ENCODE measurements around the gene PDE11A.

The PDE11A gene

DNA sequence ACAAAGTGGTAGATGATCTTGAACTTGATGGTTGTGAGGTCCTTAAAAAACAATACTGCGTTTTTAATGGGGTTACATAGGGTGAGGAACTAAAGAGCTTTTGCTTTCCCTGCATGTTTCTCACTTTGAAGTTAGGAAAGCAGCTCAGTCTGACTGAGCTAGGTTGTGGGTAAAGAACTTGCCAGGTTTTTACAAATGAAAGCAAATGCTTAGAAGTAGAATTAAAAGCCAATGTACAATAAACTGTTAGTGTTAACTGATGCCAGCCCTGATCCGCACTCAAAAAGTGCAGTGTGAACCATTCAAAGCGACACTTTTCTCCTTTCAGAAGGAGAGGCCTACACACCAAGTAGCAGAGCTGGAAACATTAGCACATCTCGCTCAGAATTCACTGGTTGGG is 409.7 kb downstream of the PDE11A start:
- H3K9ac ChIP-seq (ENCODE audit: low read length): no peak overlapping the region
- no peak overlapping the region for H3K27ac ChIP-seq (ENCODE audit: low read depth, low read length)
- no peak overlapping the region for H3K4me3 ChIP-seq (ENCODE audit: low read length)
- no peaks in the 10 kb centered on the region for H3K4me1 ChIP-seq (ENCODE audit: control insufficient read depth, insufficient read depth, low read length)
- no peaks in the 10 kb centered on the region for H3K27me3 ChIP-seq (ENCODE audit: control insufficient read depth, insufficient read depth, low read length)
- no peaks in the 10 kb centered on the region for H3K36me3 ChIP-seq (ENCODE audit: control insufficient read depth, insufficient read depth, low read length)

- Histone ChIP-seq H3K27ac (ENCODE audit: low read depth, low read length) (no peak overlapping the region), H3K9ac (ENCODE audit: low read length) (no peak overlapping the region), H3K4me1 (ENCODE audit: control insufficient read depth, insufficient read depth, low read length) (no peaks in the 10 kb centered on the region), H3K36me3 (ENCODE audit: control insufficient read depth, insufficient read depth, low read length) (no peaks in the 10 kb centered on the region), H3K27me3 (ENCODE audit: control insufficient read depth, insufficient read depth, low read length) (no peaks in the 10 kb centered on the region), H3K4me3 (ENCODE audit: low read length) (no peak overlapping the region)
Measured at GRCh38 chr2:177660742-177661141, 411.8 kb downstream of the PDE11A start.

DNA sequence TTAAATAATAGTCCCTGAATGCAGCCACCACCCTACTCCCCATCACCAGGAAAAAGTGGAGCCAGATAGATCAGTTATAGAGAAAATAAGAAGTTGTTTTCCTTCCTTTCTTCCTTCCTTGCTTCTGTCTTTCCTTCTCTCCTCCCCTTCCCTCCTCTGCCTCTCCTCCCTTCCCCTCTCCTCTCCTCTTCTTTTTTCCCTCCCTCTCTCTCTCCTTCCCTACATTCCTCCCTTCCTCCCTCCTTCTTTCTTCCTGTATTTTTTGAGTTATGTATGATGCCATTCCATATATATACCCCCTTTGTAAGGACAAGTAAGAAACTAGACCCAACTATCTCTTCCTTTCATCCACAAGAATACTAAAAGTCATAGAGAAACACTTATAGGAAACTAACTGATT is 414.3 kb downstream of the PDE11A start:
- no peak overlapping the region for H3K4me3 ChIP-seq (ENCODE audit: low read length)
- H3K9ac ChIP-seq (ENCODE audit: low read length): no peak overlapping the region
- no peak overlapping the region for H3K27ac ChIP-seq (ENCODE audit: low read depth, low read length)

GRCh38 chr2:177651833-177652232 is 420.7 kb downstream of the PDE11A start:
- Histone ChIP-seq H3K4me1 (ENCODE audit: control insufficient read depth, insufficient read depth, low read length) (no peaks in the 10 kb centered on the region), H3K9ac (ENCODE audit: low read length) (no peak overlapping the region), H3K4me3 (ENCODE audit: low read length) (no peak overlapping the region)

More for the DNA sequence above, 414.3 kb downstream of the PDE11A start:
- Histone ChIP-seq H3K27me3 (ENCODE audit: control insufficient read depth, insufficient read depth, low read length) (no peaks in the 10 kb centered on the region), H3K4me1 (ENCODE audit: control insufficient read depth, insufficient read depth, low read length) (no peaks in the 10 kb centered on the region), H3K36me3 (ENCODE audit: control insufficient read depth, insufficient read depth, low read length) (no peaks in the 10 kb centered on the region)

GRCh38 chr2:177649568-177650518 is 422.7 kb downstream of the PDE11A start:
- Histone ChIP-seq H3K27ac (ENCODE audit: low read depth, low read length) (no peak overlapping the region), H3K27me3 (ENCODE audit: control insufficient read depth, insufficient read depth, low read length) (no peaks in the 10 kb centered on the region), H3K9ac (ENCODE audit: low read length) (no peak overlapping the region)

More at GRCh38 chr2:177651833-177652232, 420.7 kb downstream of the PDE11A start:
- no peaks in the 10 kb centered on the region for H3K36me3 ChIP-seq (ENCODE audit: control insufficient read depth, insufficient read depth, low read length)
- no peak overlapping the region for H3K27ac ChIP-seq (ENCODE audit: low read depth, low read length)
- H3K27me3 ChIP-seq (ENCODE audit: control insufficient read depth, insufficient read depth, low read length): no peaks in the 10 kb centered on the region

GRCh38 chr2:177646791-177647190 is 425.8 kb downstream of the PDE11A start:
- no peaks in the 10 kb centered on the region for H3K4me1 ChIP-seq (ENCODE audit: control insufficient read depth, insufficient read depth, low read length)
- H3K27me3 ChIP-seq (ENCODE audit: control insufficient read depth, insufficient read depth, low read length): no peaks in the 10 kb centered on the region
- no peak overlapping the region for H3K4me3 ChIP-seq (ENCODE audit: low read length)
- H3K36me3 ChIP-seq (ENCODE audit: control insufficient read depth, insufficient read depth, low read length): no peaks in the 10 kb centered on the region
- no peak overlapping the region for H3K9ac ChIP-seq (ENCODE audit: low read length)
- H3K27ac ChIP-seq (ENCODE audit: low read depth, low read length): no peak overlapping the region

More at GRCh38 chr2:177649568-177650518, 422.7 kb downstream of the PDE11A start:
- Histone ChIP-seq H3K4me1 (ENCODE audit: control insufficient read depth, insufficient read depth, low read length) (no peaks in the 10 kb centered on the region), H3K4me3 (ENCODE audit: low read length) (no peak overlapping the region), H3K36me3 (ENCODE audit: control insufficient read depth, insufficient read depth, low read length) (no peaks in the 10 kb centered on the region)

DNA sequence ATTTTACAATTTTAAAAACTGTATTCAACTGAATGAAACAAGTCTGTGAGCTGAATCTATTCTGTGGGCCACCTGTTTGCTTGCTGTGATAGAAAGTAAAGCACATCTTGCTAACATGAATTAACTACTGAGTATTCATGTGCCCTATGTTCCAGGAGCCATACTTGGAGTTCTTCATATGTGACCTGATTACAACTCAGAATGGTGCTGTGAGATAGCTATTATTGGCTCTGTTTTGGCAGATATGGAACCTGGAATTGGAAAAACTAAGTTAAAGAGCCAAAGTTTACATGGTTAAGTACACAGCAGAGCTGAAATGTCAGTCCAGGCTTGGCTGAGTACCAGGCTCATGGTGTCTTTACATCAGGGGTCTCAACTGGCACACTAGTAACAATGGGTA is 426.3 kb downstream of the PDE11A start:
- H3K4me3 ChIP-seq (ENCODE audit: low read length): no peak overlapping the region
- no peak overlapping the region for H3K27ac ChIP-seq (ENCODE audit: low read depth, low read length)
- no peaks in the 10 kb centered on the region for H3K4me1 ChIP-seq (ENCODE audit: control insufficient read depth, insufficient read depth, low read length)
- H3K9ac ChIP-seq (ENCODE audit: low read length): no peak overlapping the region
- no peaks in the 10 kb centered on the region for H3K27me3 ChIP-seq (ENCODE audit: control insufficient read depth, insufficient read depth, low read length)
- no peaks in the 10 kb centered on the region for H3K36me3 ChIP-seq (ENCODE audit: control insufficient read depth, insufficient read depth, low read length)

DNA sequence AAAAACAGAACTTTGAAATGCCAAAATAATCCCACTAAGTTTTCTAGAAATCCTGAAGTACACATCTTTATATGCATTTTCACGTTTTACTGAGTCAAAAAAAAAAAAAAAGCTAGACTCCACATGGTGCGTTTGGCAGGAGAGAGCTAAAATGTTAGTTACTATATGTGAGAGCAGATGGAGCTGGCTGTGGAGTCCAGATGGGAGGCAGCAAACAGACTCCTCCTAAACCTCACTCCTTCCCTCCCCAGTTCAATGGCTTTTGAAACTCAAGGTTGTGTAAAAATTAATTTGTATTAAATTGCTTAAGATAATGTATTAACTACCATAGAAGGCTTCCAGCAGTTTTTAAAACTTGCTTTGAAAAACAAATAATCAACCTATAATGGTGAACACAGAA is 431.2 kb downstream of the PDE11A start:
- H3K36me3 ChIP-seq (ENCODE audit: control insufficient read depth, insufficient read depth, low read length): no peaks in the 10 kb centered on the region
- H3K27me3 ChIP-seq (ENCODE audit: control insufficient read depth, insufficient read depth, low read length): no peaks in the 10 kb centered on the region
- H3K9ac ChIP-seq (ENCODE audit: low read length): no peak overlapping the region
- no peak overlapping the region for H3K4me3 ChIP-seq (ENCODE audit: low read length)
- H3K27ac ChIP-seq (ENCODE audit: low read depth, low read length): no peak overlapping the region
- no peaks in the 10 kb centered on the region for H3K4me1 ChIP-seq (ENCODE audit: control insufficient read depth, insufficient read depth, low read length)

DNA sequence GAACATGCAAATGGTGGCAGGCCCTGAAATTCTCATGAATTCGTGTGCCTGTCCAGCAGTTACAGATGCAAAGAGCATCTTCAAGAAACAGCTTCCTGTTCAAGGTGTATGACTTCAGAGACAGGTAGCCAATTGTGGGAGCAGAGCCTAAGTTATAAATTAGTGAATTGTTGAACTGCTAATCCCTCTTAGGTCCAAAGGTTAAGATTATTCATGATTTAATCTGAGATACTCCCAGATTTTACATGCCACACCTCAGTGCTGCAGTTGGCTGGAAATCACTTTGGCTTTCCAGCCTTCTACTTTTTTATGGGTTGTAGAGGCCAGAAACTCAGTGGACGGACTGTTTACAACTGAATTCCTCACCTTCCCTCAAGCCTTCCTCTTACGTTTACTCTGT is 432.2 kb downstream of the PDE11A start:
- H3K9ac ChIP-seq (ENCODE audit: low read length): no peak overlapping the region
- H3K27ac ChIP-seq (ENCODE audit: low read depth, low read length): no peak overlapping the region
- no peaks in the 10 kb centered on the region for H3K4me1 ChIP-seq (ENCODE audit: control insufficient read depth, insufficient read depth, low read length)
- no peak overlapping the region for H3K4me3 ChIP-seq (ENCODE audit: low read length)
- H3K36me3 ChIP-seq (ENCODE audit: control insufficient read depth, insufficient read depth, low read length): no peaks in the 10 kb centered on the region
- no peaks in the 10 kb centered on the region for H3K27me3 ChIP-seq (ENCODE audit: control insufficient read depth, insufficient read depth, low read length)

GRCh38 chr2:177639262-177639914 is 433.2 kb downstream of the PDE11A start:
- H3K27ac ChIP-seq (ENCODE audit: low read depth, low read length): no peak overlapping the region
- no peak overlapping the region for H3K9ac ChIP-seq (ENCODE audit: low read length)
- H3K27me3 ChIP-seq (ENCODE audit: control insufficient read depth, insufficient read depth, low read length): no peaks in the 10 kb centered on the region
- H3K4me1 ChIP-seq (ENCODE audit: control insufficient read depth, insufficient read depth, low read length): no peaks in the 10 kb centered on the region
- H3K4me3 ChIP-seq (ENCODE audit: low read length): no peak overlapping the region
- no peaks in the 10 kb centered on the region for H3K36me3 ChIP-seq (ENCODE audit: control insufficient read depth, insufficient read depth, low read length)

- H3K27ac ChIP-seq (ENCODE audit: low read depth, low read length): no peak overlapping the region
- no peak overlapping the region for H3K4me3 ChIP-seq (ENCODE audit: low read length)
- H3K9ac ChIP-seq (ENCODE audit: low read length): no peak overlapping the region
- no peaks in the 10 kb centered on the region for H3K27me3 ChIP-seq (ENCODE audit: control insufficient read depth, insufficient read depth, low read length)
- no peaks in the 10 kb centered on the region for H3K36me3 ChIP-seq (ENCODE audit: control insufficient read depth, insufficient read depth, low read length)
- H3K4me1 ChIP-seq (ENCODE audit: control insufficient read depth, insufficient read depth, low read length): no peaks in the 10 kb centered on the region
Measured at GRCh38 chr2:177638507-177638906, 434.1 kb downstream of the PDE11A start.

- Histone ChIP-seq H3K4me3 (ENCODE audit: low read length) (no peak overlapping the region), H3K4me1 (ENCODE audit: control insufficient read depth, insufficient read depth, low read length) (no peaks in the 10 kb centered on the region), H3K9ac (ENCODE audit: low read length) (no peak overlapping the region), H3K27me3 (ENCODE audit: control insufficient read depth, insufficient read depth, low read length) (no peaks in the 10 kb centered on the region), H3K27ac (ENCODE audit: low read depth, low read length) (no peak overlapping the region), H3K36me3 (ENCODE audit: control insufficient read depth, insufficient read depth, low read length) (no peaks in the 10 kb centered on the region)
Measured at GRCh38 chr2:177636672-177637071, 435.9 kb downstream of the PDE11A start.

All from rectal smooth muscle tissue (tissue), 1 donor.